SHP77 (cell line): ENCODE measurements around the gene HTR3B.

Source experiments
- DNase-seq, 2 experiments: peaks; one replicate each; lab custom pipeline; 2025; lab: John Stamatoyannopoulos, UW

Gene HTR3B

GRCh38 chr11:113991718-113992458 lies 87.3 kb downstream of the HTR3B start:
- DNase-seq = peak; percentile 53 to 55

GRCh38 chr11:113992459-113993110 lies 88.0 kb downstream of the HTR3B start:
- DNase-seq = no peak

- peak; percentile 5 to 31 for DNase-seq
These were observed 89.7 kb downstream of the HTR3B start for GRCh38 chr11:113994077-113994954.
